ENCODE results near the gene KRT72.

KRT72 gene

DNA sequence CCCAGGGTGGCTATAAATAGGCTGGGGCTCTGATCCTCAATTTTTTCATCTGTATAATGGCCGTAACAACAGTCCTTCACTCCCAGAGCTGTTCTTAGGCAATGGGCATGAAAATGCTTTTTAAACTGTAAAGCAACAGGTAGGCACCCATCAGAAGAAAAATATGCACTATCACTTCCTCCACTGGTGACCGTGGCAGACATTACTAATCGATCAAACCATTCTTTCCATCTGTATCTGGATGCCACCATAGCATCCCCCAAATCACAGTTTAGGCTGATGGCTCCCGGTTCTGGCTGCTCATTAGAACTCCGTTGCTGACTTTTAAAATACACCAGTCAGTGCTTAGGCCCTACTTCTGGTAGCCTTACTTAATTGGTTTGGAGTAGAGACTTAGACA, 59.6 kb downstream of the KRT72 start:
- Histone ChIP-seq H4K20me1 (ENCODE audit: insufficient read depth, low read length) (no peaks in the 10 kb centered on the region), H3K4me1 (ENCODE audit: low read length) (peaks cover 1% of the 10 kb centered on the region), H3K36me3 (replicated peaks; ENCODE audit: low read depth, low read length) (no peaks in the 10 kb centered on the region), H3K4me2 (ENCODE audit: low read length) (no peak overlapping the region), H3K27ac (ENCODE audit: low read length) (no peak overlapping the region), H3K4me3 (ENCODE audit: low read length) (no peak overlapping the region), H2AFZ (ENCODE audit: low read depth, low read length) (no peak overlapping the region), H3K9me3 (ENCODE audit: insufficient read depth, low read length) (no peaks in the 10 kb centered on the region), H3K27me3 (ENCODE audit: low read depth, low read length) (no peaks in the 10 kb centered on the region), H3K9ac (ENCODE audit: low read length) (no peak overlapping the region), H3K79me2 (ENCODE audit: low read length) (no peaks in the 10 kb centered on the region)
- TF ChIP-seq CTCF (IDR thresholded peaks at IDR 0.05; ENCODE audit: low read depth, low read length) (no peak), EZH2phosphoT487 (IDR thresholded peaks at IDR 0.05; ENCODE audit: low read depth) (no peak)

- no peak overlapping the region for H2AFZ ChIP-seq (ENCODE audit: low read depth, low read length)
- H3K27ac ChIP-seq (ENCODE audit: low read length) = no peak overlapping the region
- TF ChIP-seq CTCF (IDR thresholded peaks at IDR 0.05; ENCODE audit: low read depth, low read length) (no peak), EZH2phosphoT487 (IDR thresholded peaks at IDR 0.05; ENCODE audit: low read depth) (no peak)
Observed at GRCh38 chr12:52540531-52540930, 60.7 kb downstream of the KRT72 start.

DNA sequence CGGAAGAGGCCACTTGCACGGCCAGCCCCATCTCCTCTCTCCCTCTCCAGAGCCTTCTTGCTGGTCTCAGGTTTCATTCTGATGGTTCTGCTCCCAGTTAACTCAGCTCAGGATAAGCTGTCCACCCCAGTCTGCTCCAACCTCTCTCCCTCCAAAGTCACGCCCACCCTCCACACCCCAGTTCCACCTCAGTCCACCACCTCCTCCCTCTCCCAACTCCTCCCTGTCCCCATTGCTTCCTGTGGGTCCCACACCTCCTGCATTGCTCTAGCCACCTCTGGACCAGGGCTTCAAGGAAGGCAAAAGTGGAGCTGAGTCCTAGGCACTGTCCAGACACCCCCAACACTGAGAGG, 61.5 kb downstream of the KRT72 start:
- Histone ChIP-seq H3K4me1 (ENCODE audit: low read length) (no peaks in the 10 kb centered on the region), H3K79me2 (ENCODE audit: low read length) (no peaks in the 10 kb centered on the region), H2AFZ (ENCODE audit: low read depth, low read length) (no peak overlapping the region), H3K27ac (ENCODE audit: low read length) (no peak overlapping the region), H3K4me3 (ENCODE audit: low read length) (no peak overlapping the region), H4K20me1 (ENCODE audit: insufficient read depth, low read length) (no peaks in the 10 kb centered on the region), H3K9ac (ENCODE audit: low read length) (no peak overlapping the region), H3K9me3 (ENCODE audit: insufficient read depth, low read length) (no peaks in the 10 kb centered on the region), H3K36me3 (replicated peaks; ENCODE audit: low read depth, low read length) (no peaks in the 10 kb centered on the region), H3K27me3 (ENCODE audit: low read depth, low read length) (no peaks in the 10 kb centered on the region), H3K4me2 (ENCODE audit: low read length) (no peak overlapping the region)
- TF ChIP-seq EZH2phosphoT487 (IDR thresholded peaks at IDR 0.05; ENCODE audit: low read depth) (no peak), CTCF (IDR thresholded peaks at IDR 0.05; ENCODE audit: low read depth, low read length) (no peak)

More at GRCh38 chr12:52540531-52540930, 60.7 kb downstream of the KRT72 start:
- Histone ChIP-seq H3K27me3 (ENCODE audit: low read depth, low read length) (no peaks in the 10 kb centered on the region), H3K4me2 (ENCODE audit: low read length) (no peak overlapping the region), H3K36me3 (replicated peaks; ENCODE audit: low read depth, low read length) (no peaks in the 10 kb centered on the region), H3K4me1 (ENCODE audit: low read length) (no peaks in the 10 kb centered on the region), H4K20me1 (ENCODE audit: insufficient read depth, low read length) (no peaks in the 10 kb centered on the region), H3K79me2 (ENCODE audit: low read length) (no peaks in the 10 kb centered on the region), H3K4me3 (ENCODE audit: low read length) (no peak overlapping the region), H3K9me3 (ENCODE audit: insufficient read depth, low read length) (no peaks in the 10 kb centered on the region), H3K9ac (ENCODE audit: low read length) (no peak overlapping the region)

DNA sequence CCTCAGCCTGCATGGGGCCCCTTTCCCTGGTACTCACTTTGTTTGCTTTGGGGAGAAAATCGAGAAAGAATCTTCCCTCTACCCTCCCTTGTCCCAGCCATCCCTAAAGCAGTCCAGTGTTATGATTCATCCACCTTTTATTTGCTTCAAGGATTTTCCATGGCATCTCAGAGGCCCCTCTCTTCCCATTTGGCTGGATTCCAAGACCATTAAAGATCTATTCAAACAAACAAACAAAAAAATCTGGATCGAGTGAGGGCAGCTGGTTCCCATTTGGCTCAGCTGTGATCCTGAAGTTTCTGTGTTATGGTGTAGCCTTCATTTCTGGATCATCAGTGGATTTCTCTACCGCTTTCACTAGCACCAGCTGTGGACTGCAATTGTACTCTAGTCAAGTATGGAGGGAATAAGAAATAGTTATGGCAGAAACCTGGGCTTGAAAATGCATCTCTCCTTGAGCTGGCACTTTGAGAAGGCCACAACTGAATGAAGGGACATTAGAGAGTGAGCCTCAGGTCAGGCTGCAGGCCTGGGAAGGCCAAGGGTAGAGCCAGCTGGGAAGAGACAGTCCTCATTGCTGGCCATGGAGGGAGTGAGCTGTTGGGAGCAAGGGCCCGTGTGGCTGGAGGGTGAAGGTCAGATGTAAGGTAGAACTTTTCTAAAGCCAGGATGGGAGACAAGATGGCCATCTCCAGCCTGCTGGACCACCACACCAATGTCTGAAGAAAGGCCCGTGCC, 62.0 kb downstream of the KRT72 start:
- TF ChIP-seq EZH2phosphoT487 (IDR thresholded peaks at IDR 0.05; ENCODE audit: low read depth) = no peak
- TF ChIP-seq CTCF (IDR thresholded peaks at IDR 0.05; ENCODE audit: low read depth, low read length) = no peak
- Histone ChIP-seq H3K36me3 (replicated peaks; ENCODE audit: low read depth, low read length) (no peaks in the 10 kb centered on the region), H4K20me1 (ENCODE audit: insufficient read depth, low read length) (no peaks in the 10 kb centered on the region), H2AFZ (ENCODE audit: low read depth, low read length) (no peak overlapping the region), H3K27ac (ENCODE audit: low read length) (no peak overlapping the region), H3K4me2 (ENCODE audit: low read length) (no peak overlapping the region), H3K4me1 (ENCODE audit: low read length) (peaks cover 4% of the 10 kb centered on the region), H3K4me3 (ENCODE audit: low read length) (no peak overlapping the region), H3K27me3 (ENCODE audit: low read depth, low read length) (no peaks in the 10 kb centered on the region), H3K9me3 (ENCODE audit: insufficient read depth, low read length) (no peaks in the 10 kb centered on the region), H3K9ac (ENCODE audit: low read length) (no peak overlapping the region), H3K79me2 (ENCODE audit: low read length) (no peaks in the 10 kb centered on the region)

Data from OCI-LY3 (cell line).